Panc1 (cell line): Measurements from ENCODE around the gene KRT5. TPM values are rescaled to one million over a fixed set of nuclear protein-coding genes. Genes with fewer than 3 reads are reported as not detected.

ENCODE experiments used
- ATAC-seq: fragments of 200-7000 bp; cut with Tn5 transposase; 2 replicates; pipeline ENCODE4 v1.9.1; 2020; ENCODE audit warnings: mild to moderate bottlenecking, moderate library complexity
- BruUV-seq: library from RNA; stranded (reverse); fragments of 400-500 nt; replicated peaks from 2 replicates; lab custom pipeline; 2021; lab: Mats Ljungman, UMichigan
- CTCF ChIA-PET: fragments of 300-600 bp; sonication (Branson Sonifier 250); formaldehyde crosslinking; loops from one replicate; lab custom pipeline; 2022; ENCODE audit warnings: antibody characterized with exemption; lab: Charles Lee
- POLR2A ChIA-PET: fragments of 300-600 bp; sonication (Branson Sonifier 250); formaldehyde crosslinking; loops from one replicate; lab custom pipeline; 2022; ENCODE audit warnings: antibody characterized with exemption; lab: Charles Lee
- DNase-seq: peaks from one replicate; pipeline ENCODE4 v3.0.0-alpha.2; 2010; ENCODE audit warnings: low read depth, low spot score
- H3K27ac ChIP-seq: 2 replicates; pipeline ENCODE4 v1.5.1; 2011; ENCODE audit warnings: mild to moderate bottlenecking, low read length, inconsistent platforms
- H3K27me3 ChIP-seq: fragments of 200-500 bp; sonication (Bioruptor generic); 2 replicates; pipeline ENCODE4 v1.6.0; 2014; ENCODE audit warnings: low read length, inconsistent platforms; ENCODE audit not compliant: control insufficient read depth, insufficient read depth
- H3K36me3 ChIP-seq: fragments of 200-500 bp; sonication (Bioruptor generic); 2 replicates; pipeline ENCODE4 v1.5.1; 2014; ENCODE audit warnings: inconsistent platforms, mild to moderate bottlenecking, low read length, moderate library complexity; ENCODE audit not compliant: control insufficient read depth, insufficient read depth
- H3K4me1 ChIP-seq: 2 replicates; pipeline ENCODE4 v1.5.1; 2011; ENCODE audit warnings: inconsistent platforms, mild to moderate bottlenecking, low read length, moderate library complexity; ENCODE audit not compliant: control insufficient read depth, insufficient read depth
- H3K4me3 ChIP-seq, 2 experiments: 2 replicates each; pipeline ENCODE4 v1.5.1; 2011 to 2012; ENCODE audit warnings: low read depth in 2 of 2, low read length in 2 of 2, mild to moderate bottlenecking in 2 of 2, inconsistent platforms in 1 of 2, moderate library complexity in 1 of 2
- H3K9me3 ChIP-seq: fragments of 200-500 bp; sonication (Bioruptor generic); 2 replicates; pipeline ENCODE4 v1.5.1; 2014; ENCODE audit warnings: low read depth, mild to moderate bottlenecking, inconsistent platforms, low read length, moderate library complexity; ENCODE audit not compliant: control insufficient read depth, insufficient read depth
- CTCF ChIP-seq: fragments of 450-650 bp; IDR thresholded peaks from 2 replicates; pipeline ENCODE4 v1.5.1; 2017; ENCODE audit warnings: mild to moderate bottlenecking
- POLR2AphosphoS5 ChIP-seq: IDR thresholded peaks from 2 replicates; pipeline ENCODE4 v1.6.1; 2012; ENCODE audit warnings: mild to moderate bottlenecking, low read depth, low read length, moderate library complexity
- REST ChIP-seq, 2 experiments: IDR thresholded peaks; 2 replicates each; pipeline ENCODE4 v1.6.1; 2011 to 2012; ENCODE audit warnings: low read depth in 2 of 2, control low read depth in 1 of 2, low read length in 1 of 2, mild to moderate bottlenecking in 1 of 2, moderate library complexity in 1 of 2; ENCODE audit not compliant: insufficient read depth in 1 of 2
- SIN3A ChIP-seq: IDR thresholded peaks from 2 replicates; pipeline ENCODE4 v1.6.1; 2012; ENCODE audit warnings: low read depth, mild to moderate bottlenecking, low read length, moderate library complexity, borderline replicate concordance; ENCODE audit not compliant: insufficient read depth
- TCF7L2 ChIP-seq: IDR thresholded peaks from 2 replicates; pipeline ENCODE4 v1.6.1; 2011; ENCODE audit warnings: mild to moderate bottlenecking, low read depth, low read length, inconsistent platforms
- in situ Hi-C: cut with HindIII; loops from 2 replicates; pipeline ENCODE4 v1.10.0; 2016; ENCODE audit warnings: low sequenced_read_pairs, low pct_unique_long_range_greater_than_20kb
- intact Hi-C: fragments of 100-400 bp; cut with micrococcal nuclease; formaldehyde crosslinking; loops from one replicate; pipeline ENCODE4 v1.10.0; 2022; ENCODE audit not compliant: unreplicated experiment
- total RNA-seq: library from RNA; stranded (reverse); gene quantifications from one replicate; pipeline ENCODE4 v1.2.1, GENCODE V29; 2021; ENCODE audit not compliant: unreplicated experiment

Gene KRT5
- total RNA-seq, 1 experiment from 2014 or later, result not detected

GRCh38 chr12:52529846-52530245 is 9.7 kb upstream of the KRT5 start:
- intact Hi-C loops (no loop called here), in situ Hi-C loops (no loop called here)
- Histone ChIP-seq H3K27me3 (no peaks in the 10 kb centered on the region), H3K4me3 (no peak overlapping the region), H3K36me3 (no peaks in the 10 kb centered on the region), H3K4me1 (no peaks in the 10 kb centered on the region), H3K9me3 (no peaks in the 10 kb centered on the region), H3K27ac (no peak overlapping the region)
- ChIA-PET CTCF (no interaction called here), POLR2A (no interaction called here)
- TF ChIP-seq TCF7L2, result no peak
- TF ChIP-seq SIN3A, result no peak
- no peak for TF ChIP-seq REST (IDR thresholded peaks at IDR 0.05; ENCODE audit: insufficient read depth in 1 of 2, low read depth in 2 of 2, low read length in 1 of 2)
- no peak for TF ChIP-seq POLR2AphosphoS5
- no peak for TF ChIP-seq CTCF
- ATAC-seq, result no peak
- DNase-seq, result no peak
- BruUV-seq, result no TSS peak

GRCh38 chr12:52529417-52529816 is 9.2 kb upstream of the KRT5 start:
- Histone ChIP-seq H3K27ac (no peak overlapping the region), H3K9me3 (no peaks in the 10 kb centered on the region), H3K4me3 (no peak overlapping the region), H3K36me3 (no peaks in the 10 kb centered on the region), H3K4me1 (no peaks in the 10 kb centered on the region), H3K27me3 (no peaks in the 10 kb centered on the region)
- intact Hi-C loops, result no loop called here
- BruUV-seq, result no TSS peak
- POLR2A ChIA-PET, result no interaction called here
- in situ Hi-C loops, result no loop called here
- ATAC-seq (no peak), DNase-seq (no peak)
- CTCF ChIA-PET, result no interaction called here
- TF ChIP-seq POLR2AphosphoS5 (no peak), REST (IDR thresholded peaks at IDR 0.05; ENCODE audit: insufficient read depth in 1 of 2, low read depth in 2 of 2, low read length in 1 of 2) (no peak), TCF7L2 (no peak), CTCF (no peak)
